Measurements from ENCODE around the gene MPND.

MPND gene

GRCh38 chr19:4409123-4409933 is 66.0 kb downstream of the MPND start:
- Histone ChIP-seq H3K4me1 (ENCODE audit: insufficient read depth, low read length) (peaks cover 1% of the 10 kb centered on the region), H3K27me3 (ENCODE audit: insufficient read depth, low read length) (no peaks in the 10 kb centered on the region), H3K36me3 (ENCODE audit: insufficient read depth, low read length) (peaks cover 73% of the 10 kb centered on the region), H3K4me3 (ENCODE audit: low read length) (no peak overlapping the region), H2AFZ (ENCODE audit: low read depth, low read length) (no peak overlapping the region), H3K9me3 (ENCODE audit: low read length) (no peaks in the 10 kb centered on the region)
